GM12873 (cell line): Measurements from ENCODE around the gene RETREG3.

Experiments
- CTCF ChIP-seq: IDR thresholded peaks from 2 replicates; pipeline ENCODE4 v1.5.1; 2012; ENCODE audit warnings: low read depth, mild to moderate bottlenecking, moderate library complexity, low read length, control low read depth; ENCODE audit not compliant: insufficient read depth; ENCODE audit errors: missing control alignments

The RETREG3 gene

DNA sequence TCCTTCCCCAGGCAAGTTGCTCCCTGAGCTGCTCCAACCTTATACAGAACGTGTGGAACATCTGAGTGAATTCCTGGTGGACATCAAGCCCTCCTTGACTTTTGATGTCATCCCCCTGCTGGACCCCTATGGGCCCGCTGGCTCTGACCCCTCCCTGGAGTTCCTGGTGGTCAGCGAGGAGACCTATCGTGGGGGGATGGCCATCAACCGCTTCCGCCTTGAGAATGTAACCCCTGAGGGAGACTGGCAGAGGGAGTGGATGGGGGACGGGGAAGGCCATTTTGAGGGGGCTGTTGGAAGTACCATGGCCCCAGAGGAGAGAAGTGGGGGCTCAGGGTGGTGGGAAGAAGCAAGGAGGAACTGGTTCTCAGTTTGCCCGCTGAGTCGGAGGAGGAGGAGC lies 45.2 kb downstream of the RETREG3 start:
- no peak for TF ChIP-seq CTCF

GRCh38 chr17:42563543-42563942 lies 45.6 kb downstream of the RETREG3 start:
- TF ChIP-seq CTCF, result no peak

- no peak for TF ChIP-seq CTCF
Observed at GRCh38 chr17:42563143-42563509, 46.0 kb downstream of the RETREG3 start.

- TF ChIP-seq CTCF, result no peak
Observed at GRCh38 chr17:42562388-42563142, 46.6 kb downstream of the RETREG3 start.

DNA sequence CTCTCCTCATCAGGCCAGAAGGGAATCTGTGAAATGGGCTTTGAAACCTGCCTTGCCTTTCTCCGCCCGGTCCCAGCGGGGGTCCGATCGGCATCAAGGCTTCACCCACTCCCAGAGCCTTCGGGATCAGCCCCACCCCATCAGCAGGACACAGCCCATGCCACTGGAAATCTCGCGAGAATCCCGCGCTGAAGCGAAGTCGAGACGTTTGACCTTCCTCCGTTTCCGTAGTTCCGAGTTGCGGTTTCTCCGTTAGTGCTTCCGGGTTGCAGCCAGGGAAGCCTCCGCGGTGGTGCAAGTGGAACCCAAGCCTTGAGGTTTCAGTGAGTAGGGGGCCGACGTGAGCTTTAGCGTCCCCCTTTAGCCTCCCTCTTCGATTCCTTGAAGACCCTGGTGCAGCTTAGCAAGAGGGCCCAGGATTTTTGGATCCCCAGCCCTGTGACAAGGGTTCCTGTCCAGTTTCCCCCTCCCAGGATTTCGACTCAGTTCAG lies 47.2 kb downstream of the RETREG3 start, which contains the start of gene COASY:
COASY (plus strand) TSS at position 252 of the 491 bp plus-strand sequence. CDS start 475 bp downstream, outside the sequence.
- no peak for TF ChIP-seq CTCF

DNA sequence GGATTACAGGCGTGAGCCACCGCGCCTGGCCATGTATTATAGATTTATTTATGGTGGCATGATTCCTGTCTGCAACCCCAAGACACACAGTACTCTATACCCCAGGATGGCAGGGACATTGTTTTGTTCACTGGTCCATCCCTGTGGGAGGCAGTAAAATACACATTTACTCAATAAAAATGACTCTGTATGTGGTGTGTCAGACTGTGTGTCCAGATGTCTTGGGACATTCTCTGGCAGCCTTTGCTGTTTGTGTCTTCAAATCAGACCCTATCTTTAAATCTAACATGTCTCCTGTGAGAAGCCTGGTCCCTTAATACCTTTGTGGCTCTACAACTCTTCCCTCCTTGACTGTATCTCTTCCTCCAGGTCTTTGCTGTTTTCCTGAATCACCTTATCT lies 48.9 kb downstream of the RETREG3 start:
- no peak for TF ChIP-seq CTCF

DNA sequence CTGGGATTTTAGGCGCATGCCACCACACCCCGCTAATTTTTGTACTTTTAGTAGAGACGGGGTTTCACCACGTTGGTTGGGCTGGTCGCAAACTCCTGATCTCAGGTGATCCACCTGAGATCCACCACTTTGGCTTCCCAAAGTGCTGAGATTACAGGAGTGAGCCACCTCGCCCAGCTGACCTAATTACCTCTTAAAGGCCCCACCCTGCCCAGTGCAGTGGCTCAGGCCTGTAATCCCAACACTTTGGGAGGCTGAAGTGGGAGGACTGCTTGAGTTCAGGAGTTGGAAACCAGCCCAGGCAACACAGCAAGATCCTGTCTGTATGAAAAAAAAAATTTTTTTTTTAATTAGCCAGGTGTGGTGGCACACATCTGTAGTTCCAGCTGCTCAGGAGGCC lies 50.1 kb downstream of the RETREG3 start:
- TF ChIP-seq CTCF, result no peak
